ENCODE results near the gene LRRC4B.
"Not testable (repeated sequence)": the region's sequence is repeated elsewhere in the genome, so short reads cannot be mapped to it uniquely, and the experiment has no call there.

Gene LRRC4B

DNA sequence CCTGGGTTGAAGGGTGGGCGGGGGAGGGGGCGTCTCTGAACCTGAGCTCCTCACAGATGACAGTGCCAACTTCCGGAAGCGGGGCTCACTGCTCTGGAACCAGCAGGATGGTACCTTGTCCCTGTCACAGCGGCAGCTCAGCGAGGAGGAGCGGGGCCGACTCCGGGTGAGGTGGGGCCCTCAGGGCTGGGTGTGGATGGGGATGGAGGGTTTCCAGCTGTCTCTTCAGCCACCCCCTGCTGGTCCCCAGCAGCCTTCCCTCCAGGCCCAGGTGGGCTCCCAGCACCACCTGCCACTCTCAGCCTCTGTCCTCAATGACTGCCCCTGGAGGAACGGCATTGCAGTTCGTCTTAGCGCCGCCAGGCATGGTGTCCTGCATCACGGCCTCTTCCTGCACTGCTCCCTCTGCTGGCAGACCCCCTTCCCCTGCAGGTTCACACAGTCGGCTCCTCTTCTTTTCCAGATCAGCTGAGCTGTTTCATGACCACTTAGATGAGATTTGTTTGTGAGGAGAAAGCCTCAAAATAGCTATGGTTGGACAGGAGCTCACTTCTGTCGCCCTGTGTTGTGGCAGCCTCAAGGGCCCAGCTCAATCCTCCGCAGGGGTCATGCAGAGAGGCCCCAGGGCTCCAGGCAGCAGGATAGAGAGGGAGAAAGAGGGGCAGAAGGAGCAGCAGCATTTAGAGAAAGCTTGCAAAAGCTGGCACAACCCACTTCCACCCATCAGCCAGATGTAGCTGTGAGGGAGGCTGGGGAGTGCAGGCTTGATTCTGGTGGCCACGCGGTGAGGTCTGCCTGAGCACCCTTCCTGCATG lies 89.1 kb downstream of the LRRC4B start:
- no peak for DNase-seq (ENCODE audit: low spot score in 2 of 2)
- no peaks in the 10 kb centered on the region for H3K9me3 Mint-ChIP-seq
- H3K4me3 Mint-ChIP-seq = peak overlapping the region; percentile 27
- ATAC-seq (ENCODE audit: low read depth) = no peak
- H3K36me3 Mint-ChIP-seq = peaks cover 20% of the 10 kb centered on the region
- H3K27ac Mint-ChIP-seq = peak overlapping the region; percentile 36
- H3K4me1 Mint-ChIP-seq = peaks cover 28% of the 10 kb centered on the region
- H3K27me3 Mint-ChIP-seq = no peaks in the 10 kb centered on the region

DNA sequence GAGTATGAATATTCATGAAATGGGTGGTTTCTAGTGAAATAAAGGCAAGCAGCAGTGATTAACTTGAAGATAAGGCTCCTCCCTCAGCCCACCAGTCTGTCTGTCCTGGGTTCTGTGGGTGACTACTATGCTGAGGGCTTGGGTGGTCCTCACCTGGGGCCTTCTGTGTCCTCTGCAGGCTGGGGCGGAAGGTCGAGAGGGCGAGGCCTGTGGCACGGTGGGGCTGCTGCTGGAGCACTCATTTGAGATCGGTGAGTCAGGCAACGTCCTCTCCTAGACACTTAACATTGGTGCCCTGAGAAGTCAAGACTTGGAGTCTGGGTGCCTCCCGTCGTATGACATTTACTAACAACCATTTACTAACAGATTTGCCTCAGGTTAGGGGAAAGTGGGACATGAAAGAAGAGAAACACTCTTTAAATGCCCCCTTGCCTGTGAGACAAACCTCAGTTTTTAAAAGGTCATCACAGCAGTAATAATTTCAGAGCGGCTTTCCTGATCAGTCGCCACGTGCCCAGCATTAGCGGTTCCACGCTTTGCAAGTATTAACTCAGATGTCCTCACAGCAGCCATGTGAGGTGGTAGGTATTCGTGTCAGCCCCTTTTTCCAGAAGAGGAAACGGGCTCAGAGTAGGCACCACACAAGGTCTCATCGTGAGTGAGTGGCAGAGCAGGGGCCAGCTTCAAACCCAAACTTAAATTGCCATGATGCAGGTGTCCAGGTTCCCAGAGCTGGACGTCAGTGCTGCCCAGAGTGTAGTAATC lies 90.3 kb downstream of the LRRC4B start:
- Mint-ChIP-seq H3K27me3 (no peaks in the 10 kb centered on the region), H3K4me1 (peaks cover 28% of the 10 kb centered on the region), H3K27ac (no peak overlapping the region), H3K9me3 (no peaks in the 10 kb centered on the region), H3K4me3 (peak overlapping the region; percentile 62), H3K36me3 (peaks cover 15% of the 10 kb centered on the region)
- DNase-seq (ENCODE audit: low spot score in 2 of 2) (no peak), ATAC-seq (ENCODE audit: low read depth) (no peak)

DNA sequence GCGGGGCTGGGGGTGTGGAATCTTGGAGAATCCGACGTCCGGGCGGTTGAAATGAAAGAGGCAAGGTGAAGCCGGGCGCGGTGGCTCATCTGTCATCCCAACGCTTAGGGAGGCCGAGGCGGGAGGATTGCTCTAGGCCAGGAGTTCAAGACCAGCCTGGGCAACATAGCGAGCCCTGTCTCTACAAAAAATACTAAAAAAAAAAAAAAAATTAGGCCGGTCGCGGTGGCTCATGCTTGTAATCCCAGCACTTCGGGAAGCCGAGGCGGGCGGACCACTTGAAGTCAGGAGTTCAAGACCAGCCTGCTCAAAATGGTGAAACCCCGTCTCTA lies 91.4 kb downstream of the LRRC4B start:
- Mint-ChIP-seq H3K9me3 (no peaks in the 10 kb centered on the region), H3K27me3 (no peaks in the 10 kb centered on the region), H3K27ac (peak overlapping the region; percentile 94), H3K4me3 (peak overlapping the region; percentile 98), H3K36me3 (peaks cover 13% of the 10 kb centered on the region), H3K4me1 (peaks cover 28% of the 10 kb centered on the region)
- ATAC-seq (ENCODE audit: low read depth) (no peak), DNase-seq (ENCODE audit: low spot score in 2 of 2) (no peak)

DNA sequence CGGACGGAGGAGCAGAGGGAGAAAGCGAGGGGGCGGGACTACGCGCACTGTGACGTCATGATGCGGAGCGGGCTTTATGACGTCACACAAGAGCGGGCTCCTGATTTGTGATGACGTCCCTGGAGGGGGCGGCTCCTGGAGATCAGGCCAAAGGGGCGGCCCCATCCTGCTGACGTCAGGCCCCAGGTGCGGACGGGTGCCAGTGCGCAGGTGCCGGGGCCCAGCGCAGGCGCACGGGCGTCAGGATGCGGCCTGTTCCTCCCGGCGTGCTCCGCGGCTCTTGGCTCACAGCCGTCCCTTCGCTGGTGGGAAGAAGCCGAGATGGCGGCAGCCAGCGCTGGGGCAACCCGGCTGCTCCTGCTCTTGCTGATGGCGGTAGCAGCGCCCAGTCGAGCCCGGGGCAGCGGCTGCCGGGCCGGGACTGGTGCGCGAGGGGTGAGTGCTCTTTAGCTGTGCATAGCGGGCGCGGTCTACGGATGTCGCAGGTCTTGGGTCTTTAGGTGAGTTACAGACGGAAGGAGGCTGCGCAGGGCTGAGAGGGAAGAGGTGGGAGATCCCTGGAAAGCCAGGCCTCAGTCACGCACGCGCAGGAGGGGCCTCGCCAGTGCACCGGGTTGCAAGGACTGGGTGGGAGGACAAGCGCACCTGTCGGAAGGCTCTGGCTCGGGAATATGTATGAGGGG lies 91.9 kb downstream of the LRRC4B start, which contains the start of the genes EMC10 and GARIN5A:
Gene EMC10 (plus strand): TSS at position 284 of the 683 bp plus-strand sequence. CDS start 38 bp downstream, at position 322.
Gene GARIN5A (minus strand): TSS at position 625 of the 683 bp plus-strand sequence. CDS start 460 bp downstream, at position 165.
- Mint-ChIP-seq H3K4me3 (peak within 1 kb of the TSS; percentile 98), H3K36me3 (peaks cover 13% of the 10 kb centered on the region), H3K27me3 (no peaks in the 10 kb centered on the region), H3K27ac (peak within 1 kb of the TSS; percentile 94), H3K9me3 (no peaks in the 10 kb centered on the region), H3K4me1 (peaks cover 28% of the 10 kb centered on the region)
- DNase-seq (ENCODE audit: low spot score in 2 of 2) = peak; percentile 96 to 97
- ATAC-seq (ENCODE audit: low read depth) = peak; percentile 95

DNA sequence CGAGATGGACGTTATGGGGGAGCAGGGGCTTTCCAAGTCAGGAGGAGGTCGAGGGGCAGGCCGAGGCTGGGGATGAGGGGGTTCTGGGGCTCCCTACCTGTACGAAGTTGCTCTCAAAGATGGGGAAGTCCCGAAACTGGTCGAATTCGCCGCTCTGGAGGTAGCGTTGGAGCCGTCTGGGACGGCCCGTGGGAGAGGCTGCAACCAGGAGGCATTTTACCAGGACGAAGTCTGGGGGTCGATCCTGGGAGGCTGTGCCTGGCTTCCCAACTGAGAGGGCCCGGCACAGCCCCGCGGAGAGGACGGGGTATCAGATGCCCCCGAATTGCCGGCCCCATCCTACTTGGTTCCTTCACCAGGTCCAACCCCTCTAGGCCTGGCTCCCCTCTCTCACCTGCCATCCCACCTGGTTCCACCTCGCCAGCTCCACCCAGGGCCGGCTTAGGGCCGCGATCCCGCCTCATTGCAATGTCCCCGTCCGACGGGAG lies 92.5 kb downstream of the LRRC4B start:
- Mint-ChIP-seq H3K27me3 (no peaks in the 10 kb centered on the region), H3K36me3 (peaks cover 8% of the 10 kb centered on the region), H3K4me3 (peak overlapping the region; percentile 98), H3K27ac (peak overlapping the region; percentile 94), H3K9me3 (no peaks in the 10 kb centered on the region), H3K4me1 (peaks cover 25% of the 10 kb centered on the region)
- DNase-seq (ENCODE audit: low spot score in 2 of 2) (no peak), ATAC-seq (ENCODE audit: low read depth) (no peak)

DNA sequence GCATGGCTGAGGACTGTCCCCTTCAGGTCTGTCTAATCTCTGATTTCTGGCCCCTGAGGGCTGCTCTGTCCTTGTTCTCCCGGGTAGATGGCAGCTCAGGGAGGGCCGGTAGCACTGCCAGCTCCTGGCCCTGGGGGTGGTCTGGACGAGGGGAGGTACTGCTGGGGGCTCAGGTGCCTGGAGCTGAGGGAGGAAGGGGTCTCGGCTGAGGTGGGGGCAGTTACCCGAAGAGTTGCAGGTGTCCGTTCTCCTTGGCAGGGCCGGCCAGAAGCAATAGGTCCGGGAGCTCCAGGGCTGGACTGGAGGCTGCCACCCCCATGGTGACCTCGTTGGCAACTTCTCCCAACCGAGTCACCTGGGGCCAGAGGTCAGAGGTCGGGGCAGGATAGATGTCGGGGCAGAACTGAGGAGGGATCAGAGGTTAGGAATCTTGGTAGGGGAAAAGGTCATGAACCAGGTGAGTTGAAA lies 93.1 kb downstream of the LRRC4B start:
- no peak for DNase-seq (ENCODE audit: low spot score in 2 of 2)
- Mint-ChIP-seq H3K9me3 (no peaks in the 10 kb centered on the region), H3K27ac (peak overlapping the region; percentile 94), H3K4me1 (peaks cover 25% of the 10 kb centered on the region), H3K4me3 (peak overlapping the region; percentile 54), H3K27me3 (no peaks in the 10 kb centered on the region), H3K36me3 (peaks cover 6% of the 10 kb centered on the region)
- no peak for ATAC-seq (ENCODE audit: low read depth)

DNA sequence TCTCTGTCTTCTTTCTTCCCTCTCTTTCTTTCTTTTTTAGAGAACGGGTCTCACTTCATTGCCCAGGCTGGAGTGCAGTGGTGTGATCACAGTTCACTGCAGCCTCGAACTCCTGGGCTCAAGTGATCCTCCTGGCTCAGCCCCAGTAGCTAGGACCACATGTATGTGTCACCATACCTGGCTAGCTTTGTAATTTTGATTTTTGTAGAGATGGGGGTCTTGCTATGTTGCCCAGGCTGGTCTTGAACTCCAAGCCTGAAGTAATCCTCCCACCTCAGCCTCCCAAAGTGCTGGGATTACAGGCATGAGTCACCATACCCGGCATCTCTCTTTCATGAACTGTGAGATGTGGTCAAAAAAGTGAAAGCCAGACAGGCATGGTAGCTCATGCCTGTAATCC lies 94.9 kb downstream of the LRRC4B start:
- not testable (repeated sequence) for H3K4me3 Mint-ChIP-seq; H3K36me3 Mint-ChIP-seq; H3K27me3 Mint-ChIP-seq; ATAC-seq (ENCODE audit: low read depth); DNase-seq (ENCODE audit: low spot score in 2 of 2); H3K9me3 Mint-ChIP-seq
- H3K4me1 Mint-ChIP-seq = peaks cover 21% of the 10 kb centered on the region
- peak overlapping the region; percentile 1 for H3K27ac Mint-ChIP-seq

DNA sequence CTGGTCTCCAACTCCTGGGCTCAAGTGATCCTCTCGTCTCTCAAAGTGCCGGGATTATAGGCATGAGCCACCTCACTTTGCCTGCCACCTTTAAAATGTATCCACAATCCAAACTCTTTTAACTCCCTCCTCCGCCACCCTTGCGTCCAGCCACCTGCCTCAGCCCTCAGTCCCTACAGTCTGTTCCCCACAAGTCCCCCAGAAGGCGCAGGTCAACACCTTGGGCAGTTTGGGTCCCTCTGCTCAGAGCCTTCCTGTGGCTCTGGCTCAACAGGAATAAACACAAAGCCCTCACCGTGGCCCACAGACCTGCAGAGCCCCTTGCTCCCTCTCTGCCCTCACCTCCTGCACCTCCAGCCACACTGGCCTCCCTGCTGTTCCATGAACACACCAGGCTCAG lies 99.4 kb downstream of the LRRC4B start:
- H3K27me3 Mint-ChIP-seq = peaks cover 6% of the 10 kb centered on the region
- no peak overlapping the region for H3K27ac Mint-ChIP-seq
- peaks cover 2% of the 10 kb centered on the region for H3K4me1 Mint-ChIP-seq
- no peak for DNase-seq (ENCODE audit: low spot score in 2 of 2)
- H3K36me3 Mint-ChIP-seq = no peaks in the 10 kb centered on the region
- H3K9me3 Mint-ChIP-seq = no peaks in the 10 kb centered on the region
- ATAC-seq (ENCODE audit: low read depth) = no peak
- no peak overlapping the region for H3K4me3 Mint-ChIP-seq

DNA sequence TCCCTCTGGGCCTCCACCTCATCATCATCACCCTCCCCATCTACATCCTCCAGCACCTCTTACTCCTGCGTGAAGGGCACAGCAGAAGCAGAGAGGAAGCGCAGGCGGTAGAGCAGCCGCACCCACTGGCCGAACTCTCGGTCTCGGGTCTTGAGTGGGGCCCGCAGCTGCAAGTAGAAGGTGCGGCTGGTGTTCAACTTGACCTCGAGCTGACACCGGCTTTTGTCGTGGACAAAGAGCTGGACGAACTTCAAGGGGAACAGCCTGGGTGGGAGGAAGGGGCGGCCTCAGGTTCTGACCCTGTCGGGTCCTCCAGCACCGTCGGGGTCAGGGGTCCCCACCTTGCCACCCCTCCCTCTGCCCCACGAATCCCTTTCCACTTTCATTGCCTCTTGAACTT lies 100.7 kb downstream of the LRRC4B start:
- peak overlapping the region; percentile 56 for H3K27ac Mint-ChIP-seq
- ATAC-seq (ENCODE audit: low read depth) (no peak), DNase-seq (ENCODE audit: low spot score in 2 of 2) (no peak)
- H3K4me3 Mint-ChIP-seq = no peak overlapping the region
- H3K4me1 Mint-ChIP-seq = peaks cover 2% of the 10 kb centered on the region
- H3K9me3 Mint-ChIP-seq = no peaks in the 10 kb centered on the region
- H3K27me3 Mint-ChIP-seq = peaks cover 6% of the 10 kb centered on the region
- H3K36me3 Mint-ChIP-seq = no peaks in the 10 kb centered on the region
